Upper lobe of left lung (tissue), 6 donors: ENCODE data around the gene ALDH18A1. TPM values are rescaled to one million over a fixed set of nuclear protein-coding genes. Genes with fewer than 3 reads are reported as not detected.

Experiments
- ATAC-seq, 2 donors: fragments of 200-7000 bp; cut with Tn5 transposase; one replicate each; pipeline ENCODE4 v1.9.1; 2022; ENCODE audit warnings: mild to moderate bottlenecking in 2 of 2, moderate library complexity in 2 of 2; ENCODE audit not compliant: low FRiP score in 2 of 2
- DNase-seq, 2 donors: peaks; one replicate each; pipeline ENCODE4 v3.0.0-alpha.2; 2019 to 2020
- H3K27ac ChIP-seq, 4 donors: fragments of 200-600 bp; sonication (generic); one replicate each; pipeline ENCODE4 v1.5.1; 2016 to 2019
- H3K27me3 ChIP-seq, 4 donors: fragments of 200-600 bp; sonication (generic); one replicate each; pipeline ENCODE4 v1.5.1; 2017 to 2019
- H3K36me3 ChIP-seq, 4 donors: fragments of 200-600 bp; sonication (generic); one replicate each; pipeline ENCODE4 v1.5.1; 2016 to 2019
- H3K4me1 ChIP-seq, 4 donors: fragments of 200-600 bp; sonication (generic); one replicate each; pipeline ENCODE4 v1.5.1; 2018 to 2019
- H3K4me3 ChIP-seq, 4 donors: fragments of 200-600 bp; sonication (generic); one replicate each; pipeline ENCODE4 v1.5.1; 2017 to 2019; ENCODE audit warnings: mild to moderate bottlenecking in 2 of 4, moderate library complexity in 1 of 4
- H3K9me3 ChIP-seq, 4 donors: fragments of 200-600 bp; sonication (generic); one replicate each; pipeline ENCODE4 v1.5.1; 2018 to 2019
- EP300 ChIP-seq, 4 donors: sonication (generic); formaldehyde crosslinking; IDR thresholded peaks; one replicate each; pipeline ENCODE4 v1.5.1; 2017; ENCODE audit warnings: antibody characterized with exemption in 4 of 4, control low read depth in 2 of 4
- POLR2A ChIP-seq, 4 donors: fragments of 450-650 bp; IDR thresholded peaks; one replicate each; pipeline ENCODE4 v1.5.1; 2016 to 2017; ENCODE audit warnings: antibody characterized with exemption in 4 of 4, mild to moderate bottlenecking in 2 of 4
- POLR2AphosphoS5 ChIP-seq, 2 donors: sonication (generic); formaldehyde crosslinking; IDR thresholded peaks; one replicate each; pipeline ENCODE4 v1.5.1; 2017; ENCODE audit warnings: antibody characterized with exemption in 2 of 2
- WGBS, 2 donors: methylation state at CpG; one replicate each; pipeline ENCODE4 v1.1.5; 2017 to 2018; 5-methylcytosine and 5-hydroxymethylcytosine counted together
- total RNA-seq, 6 donors: library from RNA; depleted of rRNA in 4 of 6; stranded (reverse); fragments of >200 nt in 4 of 6; gene quantifications; one replicate each; pipeline versions ENCODE4 v1.1.0 to v1.2.1, GENCODE V29; 2016 to 2021
- TF ChIP-seq, protein P1 (sequence below), 6 experiments: fragments of 450-650 bp in 4 of 6; fragments of 200-600 bp in 2 of 6; sonication (generic) in 2 of 6; IDR thresholded peaks; one replicate each; pipeline ENCODE4 v1.5.1; 2016 to 2019; ENCODE audit warnings: antibody characterized with exemption in 6 of 6
- donor health status: DM: no; HTN: no; CAD: no; lungs with moderate emphysema.
- donor health status: DM: no; HTN: yes; CAD: no; lungs with severe emphysema.

ALDH18A1 gene
- total RNA-seq, 6 donors from 2014 or later, result 7.0 to 32.6 (median 22.7) TPM

DNA sequence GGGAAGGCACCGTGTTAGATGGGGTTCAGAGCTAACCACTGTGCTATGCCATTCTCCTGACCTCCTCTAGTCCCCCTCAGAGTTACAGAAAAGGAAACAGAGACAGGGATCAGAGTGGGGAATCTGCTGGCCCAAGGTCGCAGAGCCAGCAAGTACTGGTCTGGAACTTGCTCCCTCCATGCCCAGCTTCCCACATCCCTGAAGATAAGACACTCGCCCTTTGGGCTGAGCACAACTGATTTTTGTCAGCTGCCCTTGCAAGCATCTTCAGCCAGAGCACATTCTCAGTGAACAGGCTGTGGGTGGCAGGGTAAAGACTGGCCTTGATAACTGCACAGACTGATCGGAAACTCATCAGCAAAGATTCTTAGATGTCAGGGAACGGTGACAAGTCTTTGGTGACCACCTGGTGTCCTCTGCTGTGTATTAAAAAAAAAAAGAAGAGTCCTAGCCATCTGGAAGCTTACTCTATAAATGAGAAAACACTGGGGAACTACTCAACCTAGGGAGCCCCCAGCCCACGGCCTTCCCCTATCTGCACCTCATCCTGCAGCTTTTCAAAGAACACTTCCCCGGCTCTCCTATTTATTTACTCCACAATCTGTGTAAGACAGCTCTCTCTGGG is 94.1 kb downstream of the ALDH18A1 start:
- TF ChIP-seq EP300 (IDR thresholded peaks at IDR 0.05) (no peak), POLR2AphosphoS5 (IDR thresholded peaks at IDR 0.05) (no peak), POLR2A (IDR thresholded peaks at IDR 0.05) (no peak)
- TF ChIP-seq, protein P1, sequence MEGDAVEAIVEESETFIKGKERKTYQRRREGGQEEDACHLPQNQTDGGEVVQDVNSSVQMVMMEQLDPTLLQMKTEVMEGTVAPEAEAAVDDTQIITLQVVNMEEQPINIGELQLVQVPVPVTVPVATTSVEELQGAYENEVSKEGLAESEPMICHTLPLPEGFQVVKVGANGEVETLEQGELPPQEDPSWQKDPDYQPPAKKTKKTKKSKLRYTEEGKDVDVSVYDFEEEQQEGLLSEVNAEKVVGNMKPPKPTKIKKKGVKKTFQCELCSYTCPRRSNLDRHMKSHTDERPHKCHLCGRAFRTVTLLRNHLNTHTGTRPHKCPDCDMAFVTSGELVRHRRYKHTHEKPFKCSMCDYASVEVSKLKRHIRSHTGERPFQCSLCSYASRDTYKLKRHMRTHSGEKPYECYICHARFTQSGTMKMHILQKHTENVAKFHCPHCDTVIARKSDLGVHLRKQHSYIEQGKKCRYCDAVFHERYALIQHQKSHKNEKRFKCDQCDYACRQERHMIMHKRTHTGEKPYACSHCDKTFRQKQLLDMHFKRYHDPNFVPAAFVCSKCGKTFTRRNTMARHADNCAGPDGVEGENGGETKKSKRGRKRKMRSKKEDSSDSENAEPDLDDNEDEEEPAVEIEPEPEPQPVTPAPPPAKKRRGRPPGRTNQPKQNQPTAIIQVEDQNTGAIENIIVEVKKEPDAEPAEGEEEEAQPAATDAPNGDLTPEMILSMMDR (IDR thresholded peaks at IDR 0.05), result no peak
- Histone ChIP-seq H3K9me3 (no peaks in the 10 kb centered on the region), H3K36me3 (no peaks in the 10 kb centered on the region), H3K27ac (peak overlapping the region in 1 of 4 donors; percentile 93), H3K27me3 (no peaks in the 10 kb centered on the region), H3K4me3 (no peak overlapping the region), H3K4me1 (peaks cover 4 to 28% (median 9%) of the 10 kb centered on the region in 4 donors)
- no peak for DNase-seq
- WGBS, 2 donors, result 80 to 83% methylated on average over 7 of the region's 7 CpGs
- no peak for ATAC-seq

- Histone ChIP-seq H3K36me3 (no peaks in the 10 kb centered on the region), H3K9me3 (no peaks in the 10 kb centered on the region), H3K27me3 (no peaks in the 10 kb centered on the region), H3K4me3 (peak overlapping the region in 3 of 4 donors; percentile 78 to 86 (median 84)), H3K27ac (peak overlapping the region; percentile 53 to 93 (median 80)), H3K4me1 (peaks cover 4 to 27% (median 9%) of the 10 kb centered on the region in 4 donors)
- no peak for ATAC-seq
- DNase-seq, result no peak
- TF ChIP-seq, protein P1 (IDR thresholded peaks at IDR 0.05), result no peak
- no peak for TF ChIP-seq POLR2AphosphoS5 (IDR thresholded peaks at IDR 0.05)
- no peak for TF ChIP-seq EP300 (IDR thresholded peaks at IDR 0.05)
- no peak for TF ChIP-seq POLR2A (IDR thresholded peaks at IDR 0.05)
- 43 to 44% methylated on average over 7 of the region's 7 CpGs for WGBS, 2 donors
Observed at GRCh38 chr10:95561864-95562177, 94.7 kb downstream of the ALDH18A1 start.

DNA sequence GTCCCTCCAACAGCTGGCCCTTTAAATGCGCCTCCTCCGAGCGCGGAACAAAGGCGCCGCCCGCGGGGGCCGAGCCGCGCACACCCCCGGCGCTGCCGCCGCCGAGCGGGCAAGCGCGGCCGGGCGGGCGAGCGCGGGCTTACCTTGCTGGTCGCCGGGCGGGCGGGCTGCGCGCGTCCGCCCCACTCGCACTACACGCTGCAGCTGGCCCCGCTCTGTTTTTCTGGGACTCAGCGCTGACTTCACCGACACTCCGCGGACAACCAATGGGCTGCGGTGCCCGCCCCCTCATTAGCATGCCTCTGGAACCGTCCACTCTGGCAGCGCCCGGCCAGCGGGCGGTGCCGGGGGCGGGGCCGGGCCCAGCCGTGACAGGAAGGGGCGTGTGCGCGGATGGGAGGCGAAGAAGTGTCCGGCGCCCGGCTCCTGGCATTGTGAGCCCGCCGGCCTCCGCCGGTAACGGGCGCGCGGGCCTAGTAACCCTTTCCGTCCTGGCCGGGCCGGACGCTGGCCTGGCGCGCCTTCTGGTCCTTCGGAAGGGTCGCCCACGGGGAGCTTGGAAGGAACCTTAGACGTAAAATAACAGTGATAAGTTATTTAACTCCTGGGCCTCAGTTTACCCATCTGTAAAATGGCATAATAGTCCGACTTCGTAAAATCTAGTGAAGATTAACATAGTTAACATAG is 95.2 kb downstream of the ALDH18A1 start, which contains the start of gene SORBS1:
Gene SORBS1 (minus strand): TSS at position 195 of the 687 bp plus-strand sequence. CDS start 120,236 bp downstream, outside the sequence.
- TF ChIP-seq, protein P1 (IDR thresholded peaks at IDR 0.05), result peak in 1 of 6 experiments; percentile 21
- peak; percentile 53 to 95 for TF ChIP-seq POLR2AphosphoS5 (IDR thresholded peaks at IDR 0.05)
- peak in 3 of 4 donors; percentile 57 to 97 (median 96) for TF ChIP-seq POLR2A (IDR thresholded peaks at IDR 0.05)
- TF ChIP-seq EP300 (IDR thresholded peaks at IDR 0.05), result peak in 1 of 4 donors; percentile 20
- WGBS, 2 donors, result 1 to 9% methylated on average over 11 to 14 of the region's 77 CpGs
- peak within 1 kb of the TSS; percentile 78 to 86 (median 84) for H3K4me3 ChIP-seq
- H3K9me3 ChIP-seq, result no peaks in the 10 kb centered on the region
- H3K27me3 ChIP-seq, result no peaks in the 10 kb centered on the region
- peak within 1 kb of the TSS; percentile 81 to 93 (median 88) for H3K27ac ChIP-seq
- peak; percentile 99 for ATAC-seq
- peak; percentile 97 to 98 for DNase-seq
- H3K36me3 ChIP-seq, result no peaks in the 10 kb centered on the region
- peaks cover 4 to 27% (median 9%) of the 10 kb centered on the region in 4 donors for H3K4me1 ChIP-seq

- ATAC-seq, result peak; percentile 19 to 44
- H3K4me1 ChIP-seq, result peaks cover 4 to 27% (median 9%) of the 10 kb centered on the region in 4 donors
- H3K27me3 ChIP-seq, result no peaks in the 10 kb centered on the region
- no peaks in the 10 kb centered on the region for H3K36me3 ChIP-seq
- H3K9me3 ChIP-seq, result no peaks in the 10 kb centered on the region
- peak overlapping the region; percentile 81 to 93 (median 88) for H3K27ac ChIP-seq
- TF ChIP-seq POLR2AphosphoS5 (IDR thresholded peaks at IDR 0.05), result no peak
- TF ChIP-seq EP300 (IDR thresholded peaks at IDR 0.05), result no peak
- TF ChIP-seq, protein P1 (IDR thresholded peaks at IDR 0.05), result peak in 1 of 6 experiments; percentile 18
- TF ChIP-seq POLR2A (IDR thresholded peaks at IDR 0.05), result no peak
- 6 to 7% methylated on average over 32 to 39 of the region's 48 CpGs for WGBS, 2 donors
- DNase-seq, result peak; percentile 63 to 87
- H3K4me3 ChIP-seq, result peak overlapping the region; percentile 78 to 86 (median 84)
Observed at GRCh38 chr10:95560278-95561176, 96.0 kb downstream of the ALDH18A1 start.
